Measurements from ENCODE around the gene MBD6. TPM values are rescaled to one million over a fixed set of nuclear protein-coding genes. Genes with fewer than 3 reads are reported as not detected.
A peak's percentile ranks its signal among the peaks of the same experiment; 100 is the strongest.

MBD6 gene
- total RNA-seq, 6 donors from 2014 or later, result 25.1 to 184 (median 94.7) TPM

- 65 to 73% methylated on average over 10 to 11 of the region's 11 CpGs for WGBS, 2 donors
- no peak for ATAC-seq (ENCODE audit: low FRiP score in 2 of 2)
- no peak for DNase-seq
- Histone ChIP-seq H3K36me3 (peaks cover 42 to 61% (median 55%) of the 10 kb centered on the region in 4 donors), H3K4me3 (peak overlapping the region in 1 of 4 donors; percentile 94), H3K27ac (peak overlapping the region in 2 of 4 donors; percentile 96 to 99), H3K9me3 (no peaks in the 10 kb centered on the region), H3K27me3 (no peaks in the 10 kb centered on the region), H3K4me1 (peaks cover 31 to 46% (median 36%) of the 10 kb centered on the region in 4 donors)
- no peak for TF ChIP-seq POLR2AphosphoS5 (IDR thresholded peaks at IDR 0.05)
- TF ChIP-seq CTCF (IDR thresholded peaks at IDR 0.05), result no peak
- TF ChIP-seq EP300 (IDR thresholded peaks at IDR 0.05), result no peak
- no peak for TF ChIP-seq POLR2A (IDR thresholded peaks at IDR 0.05)
Measured at GRCh38 chr12:57524814-57525614, 2.4 kb downstream of the MBD6 start.

GRCh38 chr12:57525615-57526383 is 3.2 kb downstream of the MBD6 start:
- Histone ChIP-seq H3K4me1 (peaks cover 31 to 45% (median 35%) of the 10 kb centered on the region in 4 donors), H3K9me3 (no peaks in the 10 kb centered on the region), H3K27me3 (no peaks in the 10 kb centered on the region), H3K4me3 (no peak overlapping the region), H3K36me3 (peaks cover 49 to 69% (median 63%) of the 10 kb centered on the region in 4 donors), H3K27ac (peak overlapping the region in 1 of 4 donors; percentile 5)
- 85 to 90% methylated on average over 15 to 16 of the region's 16 CpGs for whole genome bisulfite sequencing, 2 donors
- ATAC-seq (ENCODE audit: low FRiP score in 2 of 2) (no peak), DNase-seq (no peak)
- TF ChIP-seq EP300 (IDR thresholded peaks at IDR 0.05) (no peak), POLR2A (IDR thresholded peaks at IDR 0.05) (no peak), POLR2AphosphoS5 (IDR thresholded peaks at IDR 0.05) (no peak), CTCF (IDR thresholded peaks at IDR 0.05) (no peak)

- H3K4me3 ChIP-seq, result no peak overlapping the region
- 84 to 85% methylated on average over 3 to 4 of the region's 4 CpGs for WGBS, 2 donors
- ATAC-seq (ENCODE audit: low FRiP score in 2 of 2) (no peak), DNase-seq (no peak)
- H3K9me3 ChIP-seq, result no peaks in the 10 kb centered on the region
- H3K36me3 ChIP-seq, result peaks cover 57 to 77% (median 71%) of the 10 kb centered on the region in 4 donors
- TF ChIP-seq CTCF (IDR thresholded peaks at IDR 0.05) (no peak), EP300 (IDR thresholded peaks at IDR 0.05) (no peak), POLR2AphosphoS5 (IDR thresholded peaks at IDR 0.05) (no peak)
- H3K4me1 ChIP-seq, result peaks cover 23 to 37% (median 27%) of the 10 kb centered on the region in 4 donors
- no peaks in the 10 kb centered on the region for H3K27me3 ChIP-seq
- peak overlapping the region in 2 of 4 donors; percentile 0 to 10 for H3K27ac ChIP-seq
Measured at GRCh38 chr12:57526477-57527126, 4.0 kb downstream of the MBD6 start.

- H3K4me1 ChIP-seq, result peaks cover 19 to 31% (median 22%) of the 10 kb centered on the region in 4 donors
- ATAC-seq (ENCODE audit: low FRiP score in 2 of 2) (no peak), DNase-seq (no peak)
- H3K9me3 ChIP-seq, result no peaks in the 10 kb centered on the region
- TF ChIP-seq POLR2A (IDR thresholded peaks at IDR 0.05) (no peak), POLR2AphosphoS5 (IDR thresholded peaks at IDR 0.05) (no peak), CTCF (IDR thresholded peaks at IDR 0.05) (no peak), EP300 (IDR thresholded peaks at IDR 0.05) (no peak)
- 81 to 88% methylated on average over 5 of the region's 5 CpGs for WGBS, 2 donors
- H3K27ac ChIP-seq, result peak overlapping the region in 2 of 4 donors; percentile 0 to 40
- no peaks in the 10 kb centered on the region for H3K27me3 ChIP-seq
- H3K36me3 ChIP-seq, result peaks cover 62 to 83% (median 76%) of the 10 kb centered on the region in 4 donors
- no peak overlapping the region for H3K4me3 ChIP-seq
Measured at GRCh38 chr12:57527184-57527583, 4.6 kb downstream of the MBD6 start.

Data from upper lobe of left lung (tissue), 6 donors.